Measurements from ENCODE around the gene CASP14. TPM values are rescaled to one million over a fixed set of nuclear protein-coding genes. Genes with fewer than 3 reads are reported as not detected.

Gene CASP14
- total and polyA plus RNA-seq, 11 donors, result not detected

GRCh38 chr19:15038294-15038693 is 11.0 kb upstream of the CASP14 start:
- Histone ChIP-seq H3K36me3 (no peaks in the 10 kb centered on the region), H3K4me3 (no peak overlapping the region), H3K4me1 (no peaks in the 10 kb centered on the region), H3K9me3 (no peaks in the 10 kb centered on the region), H3K27ac (no peak overlapping the region), H3K27me3 (peaks cover 0 to 34% (median 4%) of the 10 kb centered on the region in 9 donors)
- ATAC-seq, result peak in 1 of 4 donors; percentile 18
- TF ChIP-seq POLR2A (IDR thresholded peaks at IDR 0.05) (no peak), CTCF (IDR thresholded peaks at IDR 0.05) (no peak)
- intact Hi-C loops (cut with DNase I), result no loop called here
- DNase-seq, result no peak
- WGBS, 4 donors, result 56 to 66% (median 60%) methylated on average over 3 of the region's 3 CpGs

- ATAC-seq, result no peak
- 71 to 77% (median 73%) methylated on average over 1 of the region's 1 CpG for WGBS, 4 donors
- no peaks in the 10 kb centered on the region for H3K36me3 ChIP-seq
These were observed 7.3 kb upstream of the CASP14 start for GRCh38 chr19:15042003-15042402.

GRCh38 chr19:15042826-15043225 is 6.5 kb upstream of the CASP14 start:
- H3K27me3 ChIP-seq, result peaks cover 0 to 19% (median 0%) of the 10 kb centered on the region in 9 donors
- no peaks in the 10 kb centered on the region for H3K36me3 ChIP-seq
- ATAC-seq, result no peak
- DNase-seq, result no peak
- 80 to 89% (median 85%) methylated on average over 2 of the region's 2 CpGs for WGBS, 4 donors
- intact Hi-C loops (cut with DNase I), result no loop called here
- no peak overlapping the region for H3K27ac ChIP-seq
- H3K4me3 ChIP-seq, result no peak overlapping the region
- H3K9me3 ChIP-seq, result no peaks in the 10 kb centered on the region
- TF ChIP-seq CTCF (IDR thresholded peaks at IDR 0.05), result no peak
- no peak for TF ChIP-seq POLR2A (IDR thresholded peaks at IDR 0.05)
- H3K4me1 ChIP-seq, result no peaks in the 10 kb centered on the region

More at GRCh38 chr19:15042003-15042402, 7.3 kb upstream of the CASP14 start:
- DNase-seq, result no peak
- H3K4me3 ChIP-seq, result no peak overlapping the region
- no peak overlapping the region for H3K27ac ChIP-seq
- intact Hi-C loops (cut with DNase I), result no loop called here
- peaks cover 0 to 24% (median 0%) of the 10 kb centered on the region in 9 donors for H3K27me3 ChIP-seq
- H3K9me3 ChIP-seq, result no peaks in the 10 kb centered on the region
- H3K4me1 ChIP-seq, result no peaks in the 10 kb centered on the region
- TF ChIP-seq POLR2A (IDR thresholded peaks at IDR 0.05), result no peak
- TF ChIP-seq CTCF (IDR thresholded peaks at IDR 0.05), result no peak

- intact Hi-C loops (cut with DNase I), result no loop called here
- DNase-seq (no peak), ATAC-seq (no peak)
- TF ChIP-seq CTCF (IDR thresholded peaks at IDR 0.05) (no peak), POLR2A (IDR thresholded peaks at IDR 0.05) (no peak)
- no peak overlapping the region for H3K27ac ChIP-seq
- no peaks in the 10 kb centered on the region for H3K4me1 ChIP-seq
- WGBS, 4 donors, result 49 to 83% (median 62%) methylated on average over 3 of the region's 3 CpGs
- H3K36me3 ChIP-seq, result no peaks in the 10 kb centered on the region
- H3K9me3 ChIP-seq, result no peaks in the 10 kb centered on the region
- peaks cover 0 to 26% (median 0%) of the 10 kb centered on the region in 9 donors for H3K27me3 ChIP-seq
- H3K4me3 ChIP-seq, result no peak overlapping the region
These were observed 3.8 kb upstream of the CASP14 start for GRCh38 chr19:15045506-15045905.
